H1 (cell line): Measurements from ENCODE around the gene MSL3B.

Experiments used
- CTCF ChIA-PET: fragments of 300-600 bp; sonication (Branson Sonifier 250); formaldehyde crosslinking; loops from one replicate; lab custom pipeline; 2021; ENCODE audit not compliant: partially characterized antibody; lab: Charles Lee
- POLR2A ChIA-PET: fragments of 300-600 bp; sonication (Branson Sonifier 250); formaldehyde crosslinking; loops from one replicate; lab custom pipeline; 2021; ENCODE audit warnings: inconsistent platforms; ENCODE audit not compliant: partially characterized antibody; lab: Charles Lee
- DNase-seq, 2 experiments: peaks; one replicate each; pipeline versions ENCODE4 v3.0.0 to v3.0.0-alpha.2; 2010 to 2022; ENCODE audit warnings: low spot score in 2 of 2, low read depth in 1 of 2, mixed read lengths in 1 of 2
- FAIRE-seq: peaks from 2 replicates; lab custom pipeline; 2011; peaks lifted over from hg19 to GRCh38; lab: Jason Lieb, UNC
- H2AFZ ChIP-seq: 2 replicates; pipeline ENCODE4 v1.8.1; 2012; ENCODE audit warnings: low read length, inconsistent platforms
- H2AK5ac ChIP-seq: 2 replicates; pipeline ENCODE4 v1.6.1; 2013; ENCODE audit warnings: low read depth, low read length
- H2BK120ac ChIP-seq: replicated peaks from 2 replicates; pipeline ENCODE3; 2013; ENCODE audit warnings: low read depth, low read length, inconsistent platforms
- H2BK12ac ChIP-seq: 2 replicates; pipeline ENCODE4 v1.6.1; 2013; ENCODE audit warnings: low read depth, low read length
- H2BK15ac ChIP-seq: 2 replicates; pipeline ENCODE4 v1.6.1; 2013; ENCODE audit warnings: low read length
- H2BK20ac ChIP-seq: 2 replicates; pipeline ENCODE4 v1.6.1; 2013; ENCODE audit warnings: low read length
- H2BK5ac ChIP-seq: 2 replicates; pipeline ENCODE4 v1.6.1; 2013; ENCODE audit warnings: low read depth, low read length
- H3K14ac ChIP-seq: 2 replicates; pipeline ENCODE4 v1.6.1; 2013; ENCODE audit warnings: inconsistent platforms; ENCODE audit not compliant: insufficient read length
- H3K18ac ChIP-seq: 2 replicates; pipeline ENCODE4 v1.6.1; 2013; ENCODE audit warnings: low read length; ENCODE audit errors: extremely low read depth
- H3K23ac ChIP-seq: 2 replicates; pipeline ENCODE4 v1.6.1; 2013; ENCODE audit warnings: inconsistent platforms; ENCODE audit not compliant: insufficient read length
- H3K23me2 ChIP-seq: 2 replicates; pipeline ENCODE4 v1.6.1; 2013; ENCODE audit warnings: low read depth, low read length
- H3K27ac ChIP-seq: 2 replicates; pipeline ENCODE4 v1.6.1; 2011; ENCODE audit warnings: low read depth, low read length, inconsistent platforms
- H3K27me3 ChIP-seq, 4 experiments: replicated peaks in 1 of 4; 1 replicate in 1 of 4; 2 replicates in 3 of 4; pipeline versions ENCODE4 v1.6.1 to v1.8.1; 2011 to 2013; ENCODE audit warnings: low read length in 3 of 4, mild to moderate bottlenecking in 3 of 4, inconsistent platforms in 2 of 4, mixed read lengths in 2 of 4, moderate library complexity in 1 of 4; ENCODE audit not compliant: control insufficient read depth in 3 of 4, insufficient read depth in 3 of 4; ENCODE audit errors: extremely low read depth in 1 of 4
- H3K36me3 ChIP-seq, 4 experiments: 2 replicates each; pipeline versions ENCODE4 v1.6.1 to v1.8.1; 2011 to 2013; ENCODE audit warnings: mild to moderate bottlenecking in 4 of 4, low read length in 3 of 4, moderate library complexity in 2 of 4, control low read depth in 1 of 4, inconsistent platforms in 1 of 4; ENCODE audit not compliant: insufficient read depth in 4 of 4, control insufficient read depth in 2 of 4
- H3K4ac ChIP-seq: replicated peaks from 2 replicates; pipeline ENCODE3; 2013; ENCODE audit warnings: low read length, low read depth, mixed read lengths, inconsistent platforms; ENCODE audit not compliant: insufficient read length
- H3K4me1 ChIP-seq, 4 experiments: replicated peaks in 1 of 4; 1 replicate in 1 of 4; 2 replicates in 3 of 4; pipeline versions ENCODE4 v1.6.1 to v1.8.1; 2011 to 2013; ENCODE audit warnings: low read length in 3 of 4, inconsistent platforms in 2 of 4, mixed read lengths in 1 of 4; ENCODE audit not compliant: insufficient read depth in 4 of 4, control insufficient read depth in 3 of 4
- H3K4me2 ChIP-seq, 2 experiments: 2 replicates each; pipeline versions ENCODE4 v1.6.1 to v1.8.1; 2011 to 2013; ENCODE audit warnings: low read depth in 2 of 2, low read length in 2 of 2, control low read depth in 1 of 2, inconsistent platforms in 1 of 2, mild to moderate bottlenecking in 1 of 2; ENCODE audit not compliant: insufficient read depth in 1 of 2
- H3K4me3 ChIP-seq, 4 experiments: fragments of 200-600, 300-600 bp in 1 of 4; sonication (generic), shearing (Covaris generic), sonication (Bioruptor Twin) in 1 of 4; 2 replicates each; pipeline versions ENCODE4 v1.5.1 to v1.8.1; 2011 to 2016; ENCODE audit warnings: low read length in 4 of 4, low read depth in 3 of 4, control low read depth in 2 of 4, inconsistent platforms in 2 of 4, mild to moderate bottlenecking in 2 of 4, mixed read lengths in 1 of 4, moderate library complexity in 1 of 4; ENCODE audit not compliant: insufficient read depth in 2 of 4; ENCODE audit errors: extremely low read depth in 1 of 4
- H3K56ac ChIP-seq: replicated peaks from 2 replicates; pipeline ENCODE3; 2013; ENCODE audit warnings: low read depth, mild to moderate bottlenecking, mixed read lengths, low read length, inconsistent platforms; ENCODE audit not compliant: insufficient read length
- H3K79me1 ChIP-seq: 2 replicates; pipeline ENCODE4 v1.6.1; 2013; ENCODE audit warnings: low read depth, low read length, control low read depth
- H3K79me2 ChIP-seq, 2 experiments: 2 replicates each; pipeline versions ENCODE4 v1.6.1 to v1.8.1; 2012 to 2013; ENCODE audit warnings: low read length in 2 of 2, mild to moderate bottlenecking in 2 of 2, inconsistent platforms in 1 of 2; ENCODE audit not compliant: insufficient read depth in 2 of 2, control insufficient read depth in 1 of 2
- H3K9ac ChIP-seq, 4 experiments: replicated peaks in 1 of 4; 1 replicate in 1 of 4; 2 replicates in 3 of 4; pipeline versions ENCODE4 v1.6.1 to v1.8.1; 2011 to 2013; ENCODE audit warnings: low read depth in 3 of 4, low read length in 3 of 4, control low read depth in 2 of 4, mild to moderate bottlenecking in 2 of 4, moderate library complexity in 2 of 4, inconsistent platforms in 1 of 4; ENCODE audit errors: extremely low read depth in 1 of 4
- H3K9me3 ChIP-seq, 2 experiments: 2 replicates each; pipeline versions ENCODE4 v1.6.1 to v1.8.1; 2012 to 2013; ENCODE audit warnings: mild to moderate bottlenecking in 2 of 2, moderate library complexity in 2 of 2, control low read depth in 1 of 2, inconsistent platforms in 1 of 2, low read depth in 1 of 2, low read length in 1 of 2, mixed read lengths in 1 of 2; ENCODE audit not compliant: insufficient read depth in 2 of 2
- H4K20me1 ChIP-seq, 2 experiments: replicated peaks in 1 of 2; 2 replicates each; pipeline versions ENCODE3 to v1.8.1; 2011 to 2013; ENCODE audit warnings: inconsistent platforms in 2 of 2, low read length in 2 of 2, mild to moderate bottlenecking in 1 of 2; ENCODE audit not compliant: insufficient read depth in 2 of 2, control insufficient read depth in 1 of 2
- H4K5ac ChIP-seq: 2 replicates; pipeline ENCODE4 v1.6.1; 2013; ENCODE audit warnings: low read length, low read depth, mixed read lengths, inconsistent platforms; ENCODE audit not compliant: insufficient read length
- H4K8ac ChIP-seq: 2 replicates; pipeline ENCODE4 v1.8.0; 2013; ENCODE audit warnings: mild to moderate bottlenecking, moderate library complexity, low read length, inconsistent platforms; ENCODE audit not compliant: insufficient read depth; ENCODE audit errors: extremely low read depth
- H4K91ac ChIP-seq: replicated peaks from 2 replicates; pipeline ENCODE3; 2013; ENCODE audit warnings: low read length, mixed read lengths, inconsistent platforms; ENCODE audit not compliant: insufficient read length
- CHD2 ChIP-seq: IDR thresholded peaks from 2 replicates; pipeline ENCODE4 v1.6.1; 2012; ENCODE audit warnings: low read length, improper control_type of control experiment
- CREB1 ChIP-seq: IDR thresholded peaks from 2 replicates; pipeline ENCODE4 v1.6.1; 2012; ENCODE audit warnings: inconsistent platforms
- JUND ChIP-seq: IDR thresholded peaks from 2 replicates; pipeline ENCODE4 v1.6.1; 2011; ENCODE audit warnings: mild to moderate bottlenecking, improper control_type of control experiment, low read length
- MAFK ChIP-seq: IDR thresholded peaks from 2 replicates; pipeline ENCODE4 v1.6.1; 2012; ENCODE audit warnings: low read depth, mild to moderate bottlenecking, improper control_type of control experiment, low read length
- NRF1 ChIP-seq: IDR thresholded peaks from 2 replicates; pipeline ENCODE4 v1.6.1; 2011; ENCODE audit warnings: mild to moderate bottlenecking, low read depth, low read length, improper control_type of control experiment
- POLR2AphosphoS5 ChIP-seq: IDR thresholded peaks from 2 replicates; pipeline ENCODE4 v1.6.1; 2011; ENCODE audit warnings: low read depth, low read length
- RXRA ChIP-seq: IDR thresholded peaks from 2 replicates; pipeline ENCODE4 v1.6.1; 2011; ENCODE audit warnings: low read depth, mild to moderate bottlenecking, low read length, moderate library complexity; ENCODE audit not compliant: insufficient read depth
- SIRT6 ChIP-seq: IDR thresholded peaks from one replicate; pipeline ENCODE4 v1.7.1; 2012; ENCODE audit warnings: low read length, inconsistent platforms
- SP1 ChIP-seq: IDR thresholded peaks from 2 replicates; pipeline ENCODE4 v1.6.1; 2011; ENCODE audit warnings: low read depth, low read length
- SP2 ChIP-seq: IDR thresholded peaks from 2 replicates; pipeline ENCODE4 v1.6.1; 2012; ENCODE audit warnings: mild to moderate bottlenecking, low read length, inconsistent platforms
- TAF1 ChIP-seq: IDR thresholded peaks from 2 replicates; pipeline ENCODE4 v1.6.1; 2011; ENCODE audit warnings: mild to moderate bottlenecking, low read depth, low read length
- TAF7 ChIP-seq: optimal IDR thresholded peaks from 2 replicates; pipeline ENCODE3; 2011; ENCODE audit warnings: low read depth, mild to moderate bottlenecking, inconsistent platforms, low read length, moderate library complexity, borderline replicate concordance
- WGBS, 2 experiments: shearing (Covaris generic) in 1 of 2; methylation state at CpG; one replicate each; pipeline versions ENCODE4 v1.1.6 to v1.1.7; 2013 to 2015; ENCODE audit warnings: low lambda C conversion rate in 2 of 2, mixed read lengths in 2 of 2, inconsistent platforms in 1 of 2, low coverage in 1 of 2, missing lambda C conversion rate in 1 of 2; ENCODE audit not compliant: insufficient replicate concordance in 2 of 2, insufficient coverage in 1 of 2, insufficient read length in 1 of 2; ENCODE audit errors: extremely low coverage in 1 of 2, missing lambda C conversion rate in 1 of 2; 5-methylcytosine and 5-hydroxymethylcytosine counted together

MSL3B gene

GRCh38 chr2:233828546-233829192 is 39.5 kb downstream of the MSL3B start:
- H3K4me2 ChIP-seq, result no peak overlapping the region
- H4K8ac ChIP-seq, result peak overlapping the region; percentile 45; the same call in 1 of the 2 replicates
- H3K23ac ChIP-seq, result no peak overlapping the region
- no peak overlapping the region for H3K27ac ChIP-seq
- no peaks in the 10 kb centered on the region for H3K4me1 ChIP-seq
- no peak overlapping the region for H2BK120ac ChIP-seq
- no peak overlapping the region for H2BK15ac ChIP-seq
- H3K56ac ChIP-seq, result no peak overlapping the region
- CTCF ChIA-PET, result interaction anchor here (0.6 to 5.3 kb wide), 4 partner anchors 36 to 385 kb away, joined by 3 to 35 read pairs (median 4); no protein-coding TSS in a partner anchor
- H2BK5ac ChIP-seq, result no peak overlapping the region
- H3K18ac ChIP-seq, result no peak overlapping the region
- no peak overlapping the region for H2AK5ac ChIP-seq
- H2BK12ac ChIP-seq, result no peak overlapping the region
- H4K5ac ChIP-seq, result no peak overlapping the region
- TF ChIP-seq SP1 (no peak), CHD2 (no peak), SIRT6 (no peak), TAF7 (no peak), TAF1 (no peak), JUND (no peak), MAFK (no peak), RXRA (no peak), CREB1 (no peak), NRF1 (no peak), POLR2AphosphoS5 (no peak), SP2 (no peak)
- TF ChIP-seq, all 59 proteins: peak for 0
- no peak overlapping the region for H3K9ac ChIP-seq
- POLR2A ChIA-PET, result no interaction called here
- H3K27me3 ChIP-seq, result no peaks in the 10 kb centered on the region
- 92% methylated on average over 22 of the region's 24 CpGs; no CpG with 5 or more reads in 1 of the 2 experiments for WGBS, 2 experiments
- H3K9me3 ChIP-seq, result no peaks in the 10 kb centered on the region
- H3K4me3 ChIP-seq, result no peak overlapping the region
- no peaks in the 10 kb centered on the region for H3K36me3 ChIP-seq
- H2AFZ ChIP-seq, result no peak overlapping the region; the same call in 1 of the 2 replicates
- no peaks in the 10 kb centered on the region for H3K23me2 ChIP-seq
- H2BK20ac ChIP-seq, result no peak overlapping the region
- H4K91ac ChIP-seq, result no peak overlapping the region
- no peaks in the 10 kb centered on the region for H3K79me2 ChIP-seq
- H3K4ac ChIP-seq, result no peak overlapping the region
- DNase-seq, result no peak
- no peak overlapping the region for H3K14ac ChIP-seq
- H3K79me1 ChIP-seq, result no peaks in the 10 kb centered on the region
- no peak for FAIRE-seq
- H4K20me1 ChIP-seq, result no peaks in the 10 kb centered on the region
